Thyroid gland (tissue), 4 donors: ENCODE results near the gene EBF3. TPM values are rescaled to one million over a fixed set of nuclear protein-coding genes. Genes with fewer than 3 reads are reported as not detected.

Experiments
- DNase-seq, 2 donors: peaks; one replicate each; pipeline ENCODE4 v3.0.0-alpha.2; 2019
- H3K27ac ChIP-seq, 3 donors: fragments of 200-600 bp; sonication (generic); 1 replicate in 2 of 3; 2 replicates in 1 of 3; pipeline ENCODE4 v1.5.1; 2016 to 2019; ENCODE audit warnings: mild to moderate bottlenecking in 1 of 3, moderate library complexity in 1 of 3
- H3K27me3 ChIP-seq: fragments of 200-600 bp; sonication (generic); one replicate; pipeline ENCODE4 v1.5.1; 2019
- H3K36me3 ChIP-seq, 2 donors: fragments of 200-600 bp; sonication (generic); one replicate each; pipeline ENCODE4 v1.5.1; 2016 to 2019
- H3K4me1 ChIP-seq, 2 donors: fragments of 200-600 bp; sonication (generic); one replicate each; pipeline ENCODE4 v1.5.1; 2017 to 2019
- H3K4me3 ChIP-seq, 3 donors: fragments of 200-600 bp; sonication (generic); replicated peaks in 1 of 3; 1 replicate in 2 of 3; 2 replicates in 1 of 3; pipeline ENCODE4 v1.5.1; 2016; ENCODE audit warnings: mild to moderate bottlenecking in 1 of 3
- H3K9me3 ChIP-seq: fragments of 200-600 bp; sonication (generic); one replicate; pipeline ENCODE4 v1.5.1; 2017
- POLR2A ChIP-seq, 2 donors: fragments of 450-650 bp; IDR thresholded peaks; one replicate each; pipeline ENCODE4 v1.6.1; 2017; ENCODE audit warnings: antibody characterized with exemption in 2 of 2, mild to moderate bottlenecking in 2 of 2, moderate library complexity in 1 of 2
- WGBS, 2 donors: methylation state at CpG; one replicate each; pipeline ENCODE4 v1.1.5; 2017; 5-methylcytosine and 5-hydroxymethylcytosine counted together
- intact Hi-C: fragments of 100-400 bp; cut with DNase I; formaldehyde crosslinking; loops from one replicate; pipeline ENCODE4 v1.15.1; 2023
- total RNA-seq, 4 donors: library from RNA; depleted of rRNA; stranded (reverse); fragments of >200 nt; gene quantifications; one replicate each; pipeline ENCODE4 v1.2.3, GENCODE V29; 2016
- TF ChIP-seq, protein P1 (sequence below), 6 experiments: fragments of 200-600 bp in 3 of 6; fragments of 450-650 bp in 3 of 6; sonication (generic) in 3 of 6; IDR thresholded peaks; one replicate each; pipeline ENCODE4 v1.5.1; 2016 to 2019; ENCODE audit warnings: antibody characterized with exemption in 6 of 6, mild to moderate bottlenecking in 2 of 6, inconsistent platforms in 1 of 6, moderate library complexity in 1 of 6

EBF3 gene
- total RNA-seq, 4 donors from 2014 or later: 6.8 to 12.5 (median 8.8) TPM

DNA sequence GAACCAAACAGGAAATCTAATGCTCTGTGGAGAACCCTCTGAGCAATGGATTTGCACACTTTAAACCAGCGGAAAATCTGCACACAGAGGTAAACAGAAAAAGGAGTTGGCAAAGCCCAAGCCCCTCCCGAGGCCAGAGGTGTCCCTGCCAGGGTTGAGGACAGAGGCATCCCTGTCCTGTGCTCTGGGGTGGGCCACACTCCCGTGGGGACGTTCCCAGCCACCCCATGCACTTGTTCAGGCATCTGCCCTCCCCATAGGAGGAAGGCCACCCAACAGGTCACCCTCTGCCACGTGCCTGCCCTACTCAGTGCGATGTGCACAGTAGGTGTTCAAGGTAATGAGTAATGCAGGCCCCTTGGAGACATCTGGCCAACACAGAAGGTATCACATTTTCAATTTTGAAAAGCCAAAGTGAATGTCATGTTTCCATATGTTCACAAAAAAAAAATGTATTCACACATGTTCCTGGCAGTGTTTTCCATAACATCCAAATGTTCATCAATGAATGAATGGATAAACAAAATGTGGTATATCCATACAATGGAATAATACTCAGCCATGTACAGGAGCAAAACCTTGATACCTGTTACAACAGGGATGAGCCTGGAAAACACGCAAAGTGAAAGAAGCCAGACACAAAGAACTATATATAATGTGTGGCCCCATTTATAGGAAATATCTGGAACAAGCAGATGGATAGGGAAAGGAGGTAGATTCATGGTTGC lies 108.1 kb downstream of the EBF3 start:
- Histone ChIP-seq H3K4me1 (peaks cover 0 to 7% of the 10 kb centered on the region in 2 donors), H3K27ac (no peak overlapping the region), H3K9me3 (no peaks in the 10 kb centered on the region), H3K27me3 (no peaks in the 10 kb centered on the region), H3K36me3 (no peaks in the 10 kb centered on the region), H3K4me3 (no peak overlapping the region)
- intact Hi-C loops: no loop called here
- TF ChIP-seq, protein P1, sequence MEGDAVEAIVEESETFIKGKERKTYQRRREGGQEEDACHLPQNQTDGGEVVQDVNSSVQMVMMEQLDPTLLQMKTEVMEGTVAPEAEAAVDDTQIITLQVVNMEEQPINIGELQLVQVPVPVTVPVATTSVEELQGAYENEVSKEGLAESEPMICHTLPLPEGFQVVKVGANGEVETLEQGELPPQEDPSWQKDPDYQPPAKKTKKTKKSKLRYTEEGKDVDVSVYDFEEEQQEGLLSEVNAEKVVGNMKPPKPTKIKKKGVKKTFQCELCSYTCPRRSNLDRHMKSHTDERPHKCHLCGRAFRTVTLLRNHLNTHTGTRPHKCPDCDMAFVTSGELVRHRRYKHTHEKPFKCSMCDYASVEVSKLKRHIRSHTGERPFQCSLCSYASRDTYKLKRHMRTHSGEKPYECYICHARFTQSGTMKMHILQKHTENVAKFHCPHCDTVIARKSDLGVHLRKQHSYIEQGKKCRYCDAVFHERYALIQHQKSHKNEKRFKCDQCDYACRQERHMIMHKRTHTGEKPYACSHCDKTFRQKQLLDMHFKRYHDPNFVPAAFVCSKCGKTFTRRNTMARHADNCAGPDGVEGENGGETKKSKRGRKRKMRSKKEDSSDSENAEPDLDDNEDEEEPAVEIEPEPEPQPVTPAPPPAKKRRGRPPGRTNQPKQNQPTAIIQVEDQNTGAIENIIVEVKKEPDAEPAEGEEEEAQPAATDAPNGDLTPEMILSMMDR (IDR thresholded peaks at IDR 0.05): no peak
- TF ChIP-seq POLR2A (IDR thresholded peaks at IDR 0.05): no peak
- DNase-seq: no peak
- 67 to 83% methylated on average over 5 to 7 of the region's 7 CpGs for WGBS, 2 donors

DNA sequence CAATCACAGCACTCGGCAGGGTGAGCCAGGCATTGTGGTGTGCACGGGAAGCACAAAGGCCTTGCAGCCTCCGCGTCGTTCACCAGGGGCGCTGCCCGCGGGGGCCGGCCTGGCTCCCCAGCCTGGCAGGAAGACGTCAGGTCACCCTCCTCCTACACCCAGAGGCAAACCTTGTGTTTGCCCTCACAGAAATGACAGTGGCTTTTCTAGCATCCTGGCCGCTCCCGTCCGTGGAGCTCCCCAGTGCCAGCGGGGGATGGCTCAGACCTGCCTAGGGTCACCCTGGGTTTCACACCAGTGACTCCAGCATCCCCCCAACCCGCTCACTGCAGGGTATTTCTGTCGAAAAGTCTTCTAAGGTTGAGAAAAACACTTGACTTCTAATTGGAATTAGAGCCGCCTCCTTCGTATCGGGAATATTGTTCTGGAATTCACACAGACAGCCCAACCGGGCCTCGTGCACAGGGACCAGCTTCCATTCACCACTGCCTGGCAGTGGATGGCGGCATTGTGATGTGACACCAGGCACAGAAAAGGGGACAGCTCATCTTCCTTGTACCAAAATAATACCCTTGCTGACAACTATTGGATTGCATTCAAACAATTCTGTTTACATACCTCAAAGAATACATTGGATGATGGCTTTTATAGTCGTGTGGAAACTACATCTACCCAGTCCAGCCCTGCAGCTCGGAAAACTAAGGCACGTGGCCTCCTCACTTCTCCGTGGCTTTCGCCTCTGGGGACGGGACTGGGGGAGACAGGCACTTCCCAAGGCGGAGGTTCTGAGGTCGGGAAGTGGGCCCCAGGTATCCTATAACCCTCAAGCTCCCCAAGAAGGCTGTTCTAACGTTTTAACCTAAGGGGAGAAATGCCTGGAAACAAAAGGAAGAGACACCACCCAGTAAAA lies 109.0 kb downstream of the EBF3 start:
- Histone ChIP-seq H3K9me3 (no peaks in the 10 kb centered on the region), H3K36me3 (no peaks in the 10 kb centered on the region), H3K4me1 (peaks cover 0 to 7% of the 10 kb centered on the region in 2 donors), H3K27ac (no peak overlapping the region), H3K4me3 (no peak overlapping the region), H3K27me3 (no peaks in the 10 kb centered on the region)
- DNase-seq: no peak
- 81 to 82% methylated on average over 31 of the region's 31 CpGs for WGBS, 2 donors
- TF ChIP-seq, protein P1 (IDR thresholded peaks at IDR 0.05): no peak
- no peak for TF ChIP-seq POLR2A (IDR thresholded peaks at IDR 0.05)
- intact Hi-C loops: no loop called here

DNA sequence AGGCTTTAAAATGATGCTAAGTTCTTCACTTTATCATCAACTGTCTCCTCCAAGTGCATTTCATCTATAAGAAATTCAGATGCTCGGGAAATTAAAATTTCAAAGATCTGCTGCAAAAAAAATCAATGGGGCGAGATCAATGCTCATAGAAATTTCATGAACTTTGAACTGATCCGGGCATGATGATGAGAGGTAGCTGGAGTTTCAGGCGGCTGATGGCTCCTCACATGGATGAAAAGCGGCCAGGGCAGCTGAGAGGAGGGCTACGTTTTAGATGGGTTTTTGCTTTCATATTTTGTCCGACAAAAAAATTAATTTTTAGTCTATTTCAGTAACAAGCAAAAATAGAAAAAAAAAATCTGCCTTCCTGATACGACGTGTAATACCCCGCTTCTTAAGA lies 109.9 kb downstream of the EBF3 start:
- Histone ChIP-seq H3K27me3 (no peaks in the 10 kb centered on the region), H3K9me3 (no peaks in the 10 kb centered on the region), H3K4me3 (no peak overlapping the region), H3K4me1 (peaks cover 0 to 7% of the 10 kb centered on the region in 2 donors), H3K36me3 (no peaks in the 10 kb centered on the region), H3K27ac (no peak overlapping the region)
- 85 to 86% methylated on average over 10 of the region's 10 CpGs for WGBS, 2 donors
- DNase-seq: no peak
- intact Hi-C loops: no loop called here
- TF ChIP-seq, protein P1 (IDR thresholded peaks at IDR 0.05): no peak
- TF ChIP-seq POLR2A (IDR thresholded peaks at IDR 0.05): no peak

DNA sequence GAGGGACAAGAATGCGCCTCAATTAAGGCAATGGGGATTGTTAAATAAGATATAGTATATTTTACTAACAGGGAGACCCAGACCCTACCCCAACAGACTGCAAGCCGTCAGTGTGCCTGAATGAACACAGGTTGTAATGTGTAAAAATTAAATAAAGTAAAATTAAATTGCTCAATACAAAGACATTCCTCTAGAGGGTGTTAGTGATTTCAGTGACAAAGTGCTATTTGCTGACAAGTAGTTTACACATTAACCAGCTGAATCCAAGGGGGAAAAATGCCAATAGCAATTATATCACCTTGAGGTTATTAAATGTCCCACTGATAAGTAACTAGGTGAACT lies 110.5 kb downstream of the EBF3 start:
- TF ChIP-seq, protein P1 (IDR thresholded peaks at IDR 0.05): peak in 3 of 6 experiments; percentile 14 to 39 (median 18)
- no peak for TF ChIP-seq POLR2A (IDR thresholded peaks at IDR 0.05)

More for the DNA sequence above, 110.5 kb downstream of the EBF3 start:
- 37 to 42% methylated on average over 2 of the region's 2 CpGs for WGBS, 2 donors
- Histone ChIP-seq H3K9me3 (no peaks in the 10 kb centered on the region), H3K27me3 (no peaks in the 10 kb centered on the region), H3K27ac (no peak overlapping the region), H3K4me3 (no peak overlapping the region), H3K36me3 (no peaks in the 10 kb centered on the region), H3K4me1 (peaks cover 0 to 7% of the 10 kb centered on the region in 2 donors)
- DNase-seq: no peak
- intact Hi-C loops: no loop called here
